Stimulated activated naive CD4-positive, alpha-beta T cell (primary cell): Measurements from ENCODE around the gene GALNT18.

Source experiments
- DNase-seq, 6 experiments: peaks; one replicate each; lab custom pipeline; 2025; lab: John Stamatoyannopoulos, UW

Gene GALNT18

DNA sequence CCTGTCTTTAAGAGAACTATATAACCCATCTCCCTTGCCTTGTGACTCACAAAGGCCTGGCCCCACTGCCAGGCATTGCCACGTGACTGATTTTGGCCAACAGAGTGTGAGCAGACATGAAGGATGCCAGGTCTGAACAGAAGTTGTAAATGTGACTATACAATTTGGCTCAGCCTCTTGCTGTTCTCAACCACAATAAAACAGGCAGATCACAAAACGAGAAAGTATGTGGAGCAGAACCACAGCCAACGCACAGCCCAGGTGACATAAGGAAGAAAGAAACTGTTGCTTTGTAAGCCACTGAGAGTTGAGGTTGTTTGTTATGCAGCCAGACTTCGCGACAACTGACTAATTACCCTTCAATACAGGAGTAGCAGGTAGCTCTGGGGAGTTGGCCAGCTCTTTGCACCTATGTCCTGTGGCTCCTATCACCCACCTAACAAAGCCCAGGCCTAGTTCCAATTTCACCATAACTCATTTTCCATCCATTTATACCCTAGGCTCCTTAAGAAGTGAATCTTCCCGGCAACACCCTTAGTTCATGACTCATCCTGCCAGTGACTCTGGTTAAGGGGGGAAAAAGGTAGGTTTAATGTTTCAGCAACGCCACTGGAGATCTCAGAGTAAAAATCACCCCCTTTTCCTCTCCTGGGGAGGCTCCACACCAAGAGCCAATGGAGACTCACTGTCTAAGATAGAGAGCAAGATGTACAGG is 53.7 kb downstream of the GALNT18 start:
- no peak for DNase-seq

- no peak for DNase-seq
Measured at GRCh38 chr11:11565636-11566035, 56.2 kb downstream of the GALNT18 start.

DNA sequence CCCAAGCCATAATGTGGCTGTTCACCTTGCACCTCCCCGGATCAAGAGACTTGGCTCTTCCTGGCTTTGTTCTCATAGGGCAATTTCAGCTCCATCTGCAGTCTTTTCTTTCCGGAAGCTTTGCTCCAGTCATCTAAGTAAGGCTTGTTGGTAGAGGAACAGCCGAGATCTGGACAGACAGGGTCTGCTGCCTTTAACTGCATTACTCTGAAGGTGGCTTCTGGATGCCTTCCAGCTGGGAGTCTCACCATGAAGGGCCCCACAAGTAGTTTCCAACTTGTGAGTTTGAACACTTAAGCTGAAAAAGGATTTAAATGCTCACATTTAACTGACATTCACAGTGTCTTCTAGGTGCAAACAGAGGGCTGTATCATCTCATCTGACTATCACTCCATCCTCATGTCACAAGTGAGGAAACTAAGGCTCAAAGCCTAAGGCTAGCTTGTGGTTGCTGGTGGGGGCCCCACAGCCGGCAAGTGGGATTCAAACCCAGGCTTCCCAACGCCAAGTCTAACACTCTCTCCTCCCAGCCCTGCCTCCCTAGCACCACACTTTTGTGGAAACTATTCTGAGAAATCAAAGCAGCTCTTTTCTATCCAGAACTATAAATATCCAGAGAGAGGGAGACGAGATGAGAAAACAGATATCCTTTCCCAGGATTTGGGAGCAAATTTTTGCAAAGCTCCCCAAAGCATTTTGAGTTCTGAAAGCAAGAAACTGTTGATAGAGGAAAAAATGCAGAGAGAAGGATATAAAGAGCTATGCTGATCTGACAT is 58.4 kb downstream of the GALNT18 start:
- no peak for DNase-seq

GRCh38 chr11:11561991-11562390 is 59.8 kb downstream of the GALNT18 start:
- no peak for DNase-seq

GRCh38 chr11:11558826-11559225 is 63.0 kb downstream of the GALNT18 start:
- DNase-seq = no peak

DNA sequence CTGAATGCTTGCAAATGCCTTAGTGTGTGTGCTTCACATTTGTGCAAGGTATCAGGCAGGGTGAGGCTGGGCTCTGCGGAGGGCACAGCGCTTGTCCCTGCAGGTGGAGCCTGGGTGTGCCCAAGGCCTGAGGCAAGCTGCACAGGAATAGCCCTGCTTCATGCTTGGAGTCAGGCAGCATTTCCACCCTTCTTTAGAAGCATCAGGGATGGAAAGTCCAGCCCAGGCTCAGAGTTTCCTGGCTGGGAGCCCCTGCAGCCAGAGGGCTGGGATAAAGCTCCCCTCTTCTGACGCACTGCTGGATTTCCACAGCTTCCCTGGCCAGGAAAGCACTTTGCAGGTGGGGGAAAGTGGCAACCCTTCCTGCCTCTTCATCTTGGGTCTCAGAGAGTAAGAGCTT is 63.4 kb downstream of the GALNT18 start:
- DNase-seq = no peak

DNA sequence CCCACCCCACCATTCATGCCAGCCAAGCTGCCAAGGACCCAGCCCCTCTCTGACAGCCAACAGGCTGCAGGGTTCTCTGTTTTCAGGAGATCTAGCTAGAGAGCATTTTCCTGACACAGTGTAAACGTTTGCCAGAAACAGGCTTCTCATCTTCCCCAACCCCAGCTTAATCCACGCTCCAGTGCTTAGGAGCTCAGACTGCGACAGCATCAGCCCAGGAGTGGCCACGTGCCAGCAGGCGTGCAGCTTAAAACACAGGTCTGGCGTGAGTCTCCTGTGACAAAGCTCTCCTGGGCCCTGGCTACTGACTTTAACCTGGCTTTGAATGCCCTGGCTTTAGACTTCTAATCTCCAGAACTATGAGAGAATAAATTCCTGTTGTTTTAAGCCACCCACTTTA is 66.6 kb downstream of the GALNT18 start:
- no peak for DNase-seq

DNA sequence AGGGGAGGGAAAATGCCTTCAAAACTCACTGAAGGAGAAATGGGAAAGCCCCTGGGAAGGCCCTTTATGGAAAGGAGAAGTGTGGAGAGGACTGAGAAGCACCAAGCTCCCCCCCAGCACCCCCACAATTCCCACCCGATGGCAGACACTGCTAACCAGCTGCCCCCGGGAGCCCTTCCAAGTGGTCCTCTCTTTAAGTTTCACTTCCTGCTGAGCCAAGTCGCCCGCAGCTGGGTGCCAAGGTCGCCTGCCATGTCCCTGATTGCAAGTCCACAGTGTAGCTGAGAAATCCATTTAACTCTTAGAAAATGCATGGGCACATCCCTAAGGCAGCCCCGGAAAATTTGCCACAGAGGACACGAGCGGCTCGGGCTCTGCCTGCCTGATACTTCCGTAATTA is 68.2 kb downstream of the GALNT18 start:
- DNase-seq = no peak

DNA sequence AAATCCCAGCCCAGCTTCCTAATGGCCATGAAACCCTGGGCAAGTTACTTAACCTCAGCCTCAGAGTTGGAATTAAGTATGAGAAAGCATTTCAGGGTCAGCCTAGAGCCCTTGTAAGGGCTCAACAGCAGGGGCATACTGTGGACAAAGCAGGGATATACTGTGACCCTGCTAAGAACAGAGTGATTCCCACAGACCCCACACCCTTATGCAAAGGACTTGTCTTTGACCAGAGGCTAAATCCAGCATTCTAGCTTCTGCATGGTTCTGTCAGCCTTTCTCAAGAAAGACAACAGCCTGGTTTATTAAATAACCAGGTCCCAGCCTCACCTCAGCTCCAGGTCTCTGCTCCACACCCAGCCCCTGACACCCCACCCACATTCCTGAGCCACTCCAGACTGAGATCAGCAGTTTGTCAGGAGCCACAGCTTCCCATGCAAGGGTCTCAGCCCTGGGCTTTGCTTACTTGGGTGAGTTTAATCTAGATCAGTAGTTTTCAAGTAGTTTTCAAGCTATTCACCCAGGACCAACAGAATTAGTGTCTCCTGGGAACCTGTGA is 69.2 kb downstream of the GALNT18 start:
- no peak for DNase-seq

- DNase-seq = no peak
Measured at GRCh38 chr11:11550534-11550933, 71.3 kb downstream of the GALNT18 start.

DNA sequence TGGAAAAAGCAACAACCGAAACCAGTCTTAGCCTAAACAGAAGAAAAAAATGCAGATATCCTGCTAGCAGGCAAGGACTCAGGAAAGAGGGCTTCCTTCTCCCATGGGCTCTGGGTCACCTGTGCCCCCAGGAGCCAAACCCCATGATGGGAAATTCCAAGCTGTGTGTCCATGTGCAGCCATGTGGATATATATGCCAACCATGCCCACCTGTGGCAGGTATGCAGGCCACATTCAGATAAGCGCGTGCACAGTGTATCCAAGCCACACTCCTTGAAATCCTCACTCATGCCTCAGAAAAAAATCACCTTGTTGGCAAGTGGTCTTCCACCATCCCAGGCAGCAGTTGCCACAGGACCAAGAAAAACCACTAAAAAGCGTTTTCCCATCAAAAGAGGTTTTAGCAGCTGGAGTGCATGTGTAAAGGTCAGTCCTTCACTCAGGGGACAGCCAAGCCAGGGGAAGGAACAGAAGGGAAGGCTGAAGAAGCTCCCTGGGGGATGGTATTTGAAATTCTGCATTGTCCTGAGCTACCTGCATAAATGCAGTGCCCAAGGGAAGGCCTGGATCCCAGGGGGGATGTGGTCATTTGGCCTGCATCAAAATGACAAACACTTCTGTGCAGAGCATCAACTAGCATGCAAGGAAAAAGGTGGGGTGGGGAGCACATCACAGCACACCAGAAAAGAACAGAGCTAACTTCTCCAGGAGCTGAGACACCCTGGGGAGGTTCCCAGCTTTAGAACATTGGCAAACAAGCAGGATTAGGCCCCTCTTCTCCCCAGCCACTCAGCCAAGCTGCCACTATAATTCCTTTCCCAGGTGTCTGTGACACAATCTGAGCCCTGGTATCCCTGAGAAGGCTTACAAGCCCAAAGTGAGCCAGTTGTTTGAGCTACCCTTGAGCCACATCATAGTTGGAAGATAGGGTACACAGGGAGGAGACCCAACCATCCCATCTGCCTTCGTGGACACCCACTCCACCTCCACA is 76.2 kb downstream of the GALNT18 start:
- DNase-seq = no peak

GRCh38 chr11:11543656-11544055 is 78.1 kb downstream of the GALNT18 start:
- DNase-seq = no peak

DNA sequence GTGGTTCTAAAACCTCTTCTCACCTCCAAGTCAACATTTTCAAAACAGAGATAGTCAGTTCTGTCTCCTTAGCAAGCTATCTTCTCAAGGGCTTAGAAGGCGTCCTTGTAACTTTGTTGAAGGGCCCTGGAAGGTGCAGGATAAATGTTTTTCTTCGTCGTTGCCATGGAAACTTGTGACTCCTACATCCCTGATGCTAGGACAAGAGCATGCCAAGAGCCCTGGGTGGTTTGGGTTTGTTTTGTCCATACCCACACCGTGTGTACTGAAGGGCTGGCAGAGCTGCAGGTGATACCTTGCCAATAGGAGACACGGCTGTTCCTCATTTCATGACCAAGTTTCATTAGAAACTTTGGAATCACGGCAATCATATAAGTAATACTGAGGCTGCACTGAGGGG is 81.6 kb downstream of the GALNT18 start:
- DNase-seq = no peak

GRCh38 chr11:11538277-11538960 is 83.4 kb downstream of the GALNT18 start:
- DNase-seq = no peak

DNA sequence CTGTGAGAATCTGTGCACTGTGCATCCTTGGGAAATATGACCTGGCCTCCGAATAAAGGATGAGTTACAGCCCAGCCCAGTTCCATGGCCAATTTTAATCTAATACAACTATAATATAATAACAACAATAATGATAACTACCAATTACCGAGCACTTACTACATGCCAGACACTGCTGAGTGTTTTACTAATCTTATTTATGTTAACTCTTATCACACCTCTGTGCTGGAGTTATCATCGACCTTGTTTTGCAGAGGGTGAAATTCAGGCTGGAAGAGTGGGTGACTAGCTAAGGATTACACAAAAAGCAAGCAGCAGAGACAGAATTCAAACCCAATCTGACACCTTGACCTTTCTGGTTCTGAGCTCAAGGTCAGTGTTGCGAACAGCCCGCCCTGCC is 83.9 kb downstream of the GALNT18 start:
- DNase-seq = no peak

DNA sequence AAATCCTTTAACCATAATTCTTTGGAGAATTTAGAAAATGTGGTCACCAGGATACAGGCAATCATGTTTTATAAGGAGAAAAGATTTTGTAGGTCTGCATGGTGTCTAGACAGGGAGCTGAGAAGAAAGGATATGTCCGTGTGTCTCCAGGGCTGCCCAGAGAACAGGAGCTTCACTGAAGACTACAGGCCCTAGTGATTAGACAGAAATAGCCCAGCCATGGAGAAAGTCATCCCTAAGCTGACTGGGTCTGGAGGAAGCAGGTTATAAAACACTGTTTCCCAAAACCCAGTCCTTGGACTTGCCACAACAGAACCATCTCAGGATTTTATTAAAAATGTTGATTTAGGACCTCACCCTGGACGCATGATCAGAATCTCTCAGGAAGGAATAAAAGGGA is 84.4 kb downstream of the GALNT18 start:
- no peak for DNase-seq

GRCh38 chr11:11536650-11537049 is 85.2 kb downstream of the GALNT18 start:
- DNase-seq = no peak

- no peak for DNase-seq
Measured at GRCh38 chr11:11535611-11536010, 86.2 kb downstream of the GALNT18 start.

DNA sequence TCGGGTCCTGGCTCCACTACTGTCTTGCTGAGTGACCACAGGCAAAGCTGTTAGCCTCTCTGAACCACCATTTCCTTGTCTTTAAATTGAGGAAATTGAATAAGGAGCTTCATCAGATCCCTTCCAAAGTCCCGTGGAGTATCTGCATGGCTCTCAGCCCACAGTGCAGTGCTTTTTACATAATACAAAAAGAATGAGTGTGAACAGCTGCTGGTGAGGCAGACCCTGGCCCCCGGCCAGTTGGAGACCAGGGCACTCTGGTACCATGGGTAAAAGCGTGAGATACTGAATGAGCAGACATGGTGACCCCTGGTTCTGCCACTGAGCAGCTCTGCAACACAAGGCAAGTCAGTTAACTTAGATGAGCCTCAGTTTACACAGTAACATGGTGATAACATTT is 86.8 kb downstream of the GALNT18 start:
- DNase-seq = no peak

DNA sequence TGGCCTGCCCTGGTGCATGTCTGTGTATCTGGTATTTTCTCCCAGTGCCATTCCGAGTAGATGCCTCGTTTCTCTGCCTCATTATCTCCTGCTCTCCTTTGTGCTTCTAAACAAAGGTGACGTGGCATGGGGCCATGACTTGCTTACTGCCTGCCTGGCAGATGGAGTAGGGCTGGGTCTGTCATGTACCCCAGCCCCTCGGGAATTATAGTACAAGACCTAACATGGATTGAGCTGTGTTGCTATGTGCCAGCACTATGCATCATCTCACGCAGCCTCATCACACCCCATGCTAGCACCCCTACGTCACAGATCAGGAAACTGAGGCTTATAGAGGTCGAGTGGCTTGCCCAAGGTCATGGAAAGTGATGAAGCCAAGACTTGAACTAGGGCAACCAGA is 88.1 kb downstream of the GALNT18 start:
- no peak for DNase-seq

DNA sequence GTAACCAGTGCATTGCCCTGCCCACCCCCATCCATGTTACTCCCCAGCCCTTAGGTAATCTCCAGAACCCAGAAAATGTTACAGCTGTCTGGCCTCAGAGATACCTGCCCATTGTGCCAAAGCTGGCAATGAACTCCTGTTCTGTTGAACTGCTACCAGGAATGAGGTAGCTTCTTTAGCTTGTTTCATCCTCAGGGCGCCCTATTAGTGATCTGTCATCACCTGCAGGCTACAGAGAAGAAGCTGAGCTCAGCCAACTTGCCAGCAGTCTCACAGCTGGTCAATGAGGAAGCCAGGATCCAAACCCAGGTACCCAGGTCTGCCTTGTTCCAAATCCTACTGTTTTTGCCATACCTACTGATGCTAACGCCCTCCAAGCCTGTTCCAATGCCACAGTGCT is 88.7 kb downstream of the GALNT18 start:
- DNase-seq = no peak

- no peak for DNase-seq
Measured at GRCh38 chr11:11532574-11532973, 89.2 kb downstream of the GALNT18 start.
